ENCODE data around the gene LMAN2.

Gene LMAN2
- total RNA-seq = 129 to 139 reads per million in 2 donors

DNA sequence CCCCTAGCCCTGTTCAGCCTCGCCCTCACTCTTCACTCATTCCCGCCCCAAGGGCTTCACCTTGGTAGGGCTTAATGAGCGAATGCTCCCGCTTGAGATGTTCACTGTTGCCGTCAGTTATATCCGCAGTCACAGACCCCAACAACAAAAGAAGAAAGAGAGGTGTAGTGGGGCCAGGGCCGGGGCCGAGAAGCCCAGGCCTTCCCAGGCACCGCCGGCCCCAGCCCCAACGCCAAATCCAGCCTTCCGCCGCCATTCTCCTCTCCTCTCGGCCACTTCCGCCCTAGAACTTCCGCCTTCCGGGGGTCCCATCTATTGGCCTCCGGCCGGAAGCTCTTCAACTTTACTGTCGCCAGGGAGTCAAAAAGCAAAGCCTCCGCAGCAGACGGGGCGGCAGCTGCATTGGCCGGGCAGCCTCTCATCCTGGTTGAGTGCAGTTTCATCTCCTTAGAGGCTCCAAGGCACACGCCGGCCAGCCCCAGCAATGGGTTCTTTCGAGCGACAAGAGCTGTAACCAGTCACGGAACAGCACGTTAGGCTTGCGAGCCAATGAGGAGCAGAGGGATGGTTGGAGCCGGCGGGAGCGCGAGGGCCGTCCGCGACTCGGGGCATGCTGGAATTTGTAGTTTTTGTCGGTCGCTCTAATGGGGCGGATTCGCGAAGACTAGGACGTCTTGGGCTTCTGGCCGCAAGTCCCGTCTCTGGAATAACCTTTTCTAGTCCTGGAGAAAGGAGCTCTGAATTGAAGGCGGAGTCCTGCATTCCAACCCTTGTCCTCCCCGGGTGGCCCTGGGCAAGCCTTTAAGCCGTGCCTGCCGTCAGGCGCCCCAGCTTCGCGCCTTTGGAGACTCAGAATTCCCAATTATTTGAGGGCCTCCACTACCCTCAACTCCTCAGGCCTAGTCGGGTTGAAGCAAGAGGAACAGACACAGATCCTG is at the start of gene LMAN2:
Gene LMAN2 (minus strand): TSS at position 277 of the 938 bp plus-strand sequence. CDS start 21 bp downstream, at position 256.
- peak; percentile 59 for DNase-seq

- DNase-seq = no peak
Observed at GRCh38 chr5:177399997-177400868, 48.8 kb upstream of the LMAN2 start, which contains the start of gene PFN3. Gene PFN3 (minus strand): TSS chr5:177400661. CDS start chr5:177400576, 85 bp downstream.

DNA sequence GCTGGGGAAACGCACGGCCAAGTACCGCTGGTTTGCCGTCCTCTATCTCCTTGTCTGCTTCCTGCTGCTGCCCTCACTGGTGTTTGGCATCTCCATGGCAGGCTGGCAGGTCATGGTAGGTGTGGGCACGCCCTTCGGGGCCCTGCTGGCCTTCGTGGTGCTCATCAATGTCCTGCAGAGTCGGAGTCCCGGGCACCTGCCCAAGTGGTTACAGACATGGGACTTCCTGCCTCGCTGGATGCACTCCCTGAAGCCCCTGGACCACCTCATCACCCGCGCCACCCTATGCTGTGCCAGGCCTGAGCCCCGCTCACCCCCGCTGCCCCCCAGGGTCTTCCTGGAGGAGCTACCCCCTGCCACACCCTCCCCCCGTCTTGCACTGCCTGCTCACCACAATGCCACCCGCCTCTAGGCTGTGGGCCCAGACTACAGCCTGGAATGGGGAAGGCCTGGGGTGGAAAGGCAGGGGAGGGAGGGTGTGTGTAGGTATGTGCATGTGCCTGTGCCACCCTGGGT is 46.5 kb upstream of the LMAN2 start:
- DNase-seq = no peak

DNA sequence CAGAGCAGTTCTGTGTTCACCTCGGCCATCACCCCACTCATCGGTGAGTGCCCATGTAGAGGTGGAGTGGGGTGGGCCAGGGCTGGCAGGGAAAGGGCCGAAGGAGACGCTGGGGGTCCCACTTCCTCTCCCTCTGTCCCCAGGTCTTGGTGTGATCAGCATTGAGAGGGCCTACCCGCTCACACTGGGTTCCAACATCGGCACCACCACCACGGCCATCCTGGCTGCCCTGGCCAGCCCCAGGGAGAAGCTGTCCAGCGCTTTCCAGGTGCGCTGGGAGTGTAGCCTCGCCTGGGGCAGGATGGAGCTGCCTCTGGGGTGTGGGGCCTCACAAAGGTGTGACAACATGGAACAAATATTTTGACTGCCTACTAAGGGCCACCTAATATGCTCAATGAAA is 45.3 kb upstream of the LMAN2 start:
- DNase-seq = no peak

DNA sequence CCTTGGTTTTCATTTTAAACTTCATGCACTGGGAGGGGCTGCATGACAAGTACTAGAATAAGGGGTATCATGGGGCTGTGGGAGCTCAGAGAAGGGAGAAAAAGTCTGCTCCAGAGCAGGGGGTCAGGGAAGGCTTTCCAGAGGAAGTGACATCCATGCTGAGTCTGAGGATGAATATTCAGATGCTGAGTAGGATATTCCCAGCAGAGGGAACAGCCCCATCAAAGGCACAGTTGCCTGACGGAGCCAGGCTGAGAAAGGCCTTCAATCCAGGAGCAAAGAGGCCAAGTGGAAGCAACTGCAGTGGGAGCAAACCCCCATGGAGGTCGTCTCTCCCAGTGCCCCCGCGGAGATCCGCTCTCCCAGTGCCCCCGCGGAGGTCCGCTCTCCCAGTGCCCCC is 44.6 kb upstream of the LMAN2 start:
- no peak for DNase-seq

DNA sequence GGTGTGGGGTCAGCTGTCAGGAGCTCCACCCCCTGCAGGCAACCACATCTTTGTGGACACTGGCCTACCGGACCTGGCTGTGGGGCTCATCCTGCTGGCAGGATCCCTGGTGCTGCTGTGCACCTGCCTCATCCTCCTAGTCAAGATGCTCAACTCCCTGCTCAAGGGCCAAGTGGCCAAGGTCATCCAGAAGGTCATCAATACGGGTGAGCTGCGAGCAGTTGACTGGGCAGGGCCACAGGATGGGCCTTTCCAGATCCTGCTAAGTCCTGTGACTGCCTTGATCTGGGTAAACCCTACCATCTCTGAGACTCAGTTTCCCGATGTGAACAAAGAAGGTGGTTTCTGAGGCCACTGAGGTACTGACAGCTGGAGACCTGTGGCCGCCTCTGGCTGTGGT is 42.5 kb upstream of the LMAN2 start:
- no peak for DNase-seq

GRCh38 chr5:177393206-177393765 is 41.8 kb upstream of the LMAN2 start:
- no peak for DNase-seq

DNA sequence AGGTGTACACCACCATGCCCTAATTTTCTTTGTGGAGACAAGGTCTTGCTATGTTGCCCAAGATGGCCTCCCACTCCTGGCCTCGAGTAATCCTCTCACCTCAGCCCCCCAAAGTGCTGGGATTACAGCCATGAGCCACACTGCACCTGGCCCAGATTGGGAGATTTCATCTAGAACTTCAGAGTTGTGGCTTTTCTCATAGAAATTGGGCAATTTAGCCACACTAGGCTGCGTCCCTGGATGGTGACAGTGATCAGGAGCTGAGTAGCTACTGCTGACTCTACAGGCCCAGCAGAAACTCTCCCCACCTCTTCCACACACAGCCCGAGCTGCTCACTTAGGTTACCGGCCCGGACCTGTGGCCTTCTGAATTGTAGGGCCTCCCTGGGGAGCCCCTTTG is 41.3 kb upstream of the LMAN2 start:
- no peak for DNase-seq

- no peak for DNase-seq
Observed at GRCh38 chr5:177390363-177391300, 39.2 kb upstream of the LMAN2 start.

DNA sequence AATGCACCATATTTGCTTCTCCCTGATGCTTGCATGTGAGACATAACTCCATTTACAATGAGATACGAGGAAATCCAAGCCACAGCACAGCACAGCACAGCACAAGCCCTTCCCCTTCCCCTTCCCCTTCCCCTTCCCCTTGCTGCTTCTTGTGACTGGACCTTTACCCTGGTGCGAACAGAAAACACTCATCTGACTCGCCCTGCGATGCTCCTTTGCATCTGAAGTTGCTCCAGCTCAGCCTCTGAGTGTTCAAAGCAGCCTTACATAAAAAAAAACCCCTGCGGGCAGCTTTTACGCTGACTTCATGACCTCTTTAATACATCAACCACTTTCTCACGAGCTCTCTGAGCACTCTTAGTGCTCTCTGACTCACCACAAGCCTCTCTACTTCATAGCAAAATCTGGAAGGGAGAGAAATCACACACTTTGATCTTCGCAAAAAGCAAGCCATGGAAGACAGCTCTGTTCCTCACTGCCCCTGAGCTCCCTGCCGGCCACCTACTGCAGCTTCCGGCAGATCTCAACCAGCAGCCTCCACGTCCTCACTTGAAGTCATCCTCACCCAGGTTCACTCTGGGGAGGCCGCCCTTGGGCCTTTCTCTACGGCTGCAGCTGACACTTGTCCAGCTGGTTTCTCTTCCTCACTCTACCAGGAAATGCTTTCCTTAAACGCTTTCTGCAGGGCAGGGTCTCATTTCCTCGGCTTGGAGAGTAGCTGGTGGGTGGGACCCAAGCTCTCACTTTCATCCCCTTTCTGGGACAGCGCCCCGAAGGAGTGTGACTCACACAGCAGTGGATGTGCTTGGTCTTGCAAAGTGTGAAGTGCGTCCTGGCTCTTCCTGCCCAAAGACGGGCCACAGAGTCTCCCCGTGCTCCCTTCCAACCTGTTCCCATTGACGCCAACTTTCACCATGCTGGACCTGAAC is 38.0 kb upstream of the LMAN2 start:
- DNase-seq = no peak

GRCh38 chr5:177388521-177389052 is 37.1 kb upstream of the LMAN2 start:
- no peak for DNase-seq

- DNase-seq = no peak
Observed at GRCh38 chr5:177387405-177387804, 35.9 kb upstream of the LMAN2 start.

- DNase-seq = no peak
Observed at GRCh38 chr5:177386542-177386941, 35.1 kb upstream of the LMAN2 start.

DNA sequence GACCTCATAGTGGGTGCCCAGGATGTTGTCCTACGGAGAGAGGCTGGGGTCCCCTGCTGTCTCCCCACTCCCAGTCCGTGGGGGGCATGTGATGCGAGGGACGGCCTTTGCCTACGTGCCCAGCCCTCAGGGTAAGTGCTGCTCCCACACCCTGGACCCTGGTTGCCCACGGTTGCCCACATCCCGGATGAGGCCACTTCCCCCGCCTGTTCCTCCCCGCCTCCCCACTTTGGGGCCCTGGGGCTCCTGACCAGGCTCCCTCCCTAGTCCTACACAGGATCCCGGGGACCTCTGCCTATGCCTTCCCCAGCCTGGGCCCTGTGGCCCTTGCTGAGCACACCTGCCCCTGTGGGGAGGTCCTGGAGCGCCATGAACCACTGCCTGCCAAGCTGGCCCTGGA is 34.3 kb upstream of the LMAN2 start:
- DNase-seq = no peak

- no peak for DNase-seq
Observed at GRCh38 chr5:177384134-177384533, 32.7 kb upstream of the LMAN2 start, which contains the start of gene SLC34A1. Gene SLC34A1 (plus strand): TSS chr5:177384434. CDS start chr5:177385742, 1,308 bp downstream.

- DNase-seq = no peak
Observed at GRCh38 chr5:177383181-177383580, 31.7 kb upstream of the LMAN2 start.

DNA sequence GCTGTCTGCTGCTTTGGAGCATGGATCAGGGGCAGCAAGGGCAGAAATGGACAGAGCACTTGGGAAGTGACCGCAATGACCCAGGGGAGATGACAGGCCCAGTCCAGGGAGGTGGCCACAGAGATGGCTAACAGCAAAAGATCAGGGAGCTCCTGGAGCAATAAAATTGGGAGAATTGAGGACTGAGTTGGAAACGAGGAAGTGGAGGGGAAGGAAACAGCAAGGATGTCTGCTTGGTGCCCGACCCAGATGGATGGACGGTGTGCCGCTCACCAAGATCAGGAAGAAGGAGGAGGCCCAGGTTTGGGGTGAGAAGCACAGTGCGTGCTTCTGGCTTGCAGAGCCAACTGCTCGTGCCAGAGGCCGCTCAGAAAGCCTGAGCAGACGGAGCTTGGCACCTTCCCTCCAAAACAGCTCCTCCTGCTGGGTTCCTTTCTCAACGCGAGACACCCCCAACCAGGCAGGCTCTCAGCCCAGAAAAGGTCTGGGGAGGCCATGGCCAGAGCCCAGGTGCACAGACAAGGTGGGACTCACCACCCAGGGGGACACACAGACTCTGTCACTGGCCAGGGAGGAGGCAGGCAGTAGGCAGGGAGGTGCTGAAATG is 31.1 kb upstream of the LMAN2 start:
- no peak for DNase-seq

DNA sequence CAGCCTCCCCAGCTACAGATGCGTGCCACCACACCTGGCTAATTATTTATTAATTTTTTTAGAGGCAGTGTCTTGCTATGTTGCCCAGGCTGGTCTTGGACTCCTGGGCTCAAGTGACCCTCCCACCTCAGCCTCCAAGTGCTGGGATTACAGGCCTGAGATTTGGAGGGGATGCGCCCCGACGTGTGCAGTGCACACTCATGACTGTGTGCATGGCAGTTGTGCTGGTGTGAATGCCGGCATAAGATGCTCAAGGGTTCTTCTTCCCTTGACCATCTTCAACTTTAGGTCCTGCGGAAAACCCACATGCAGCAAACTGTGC is 29.3 kb upstream of the LMAN2 start:
- no peak for DNase-seq
